Activated CD8-positive, alpha-beta memory T cell treated with anti-CD3 and anti-CD28 coated beads, Interleukin-2, amount 50 U/mL, for 4 hours (primary cell): ENCODE results near the gene ABCD4.
A peak's percentile ranks its signal among the peaks of the same experiment; 100 is the strongest.
"Not testable (repeated sequence)": the region's sequence is repeated elsewhere in the genome, so short reads cannot be mapped to it uniquely, and the experiment has no call there.

ENCODE experiments used
- DNase-seq: peaks from one replicate; pipeline ENCODE4 v3.0.0-alpha.2; 2020

ABCD4 gene

DNA sequence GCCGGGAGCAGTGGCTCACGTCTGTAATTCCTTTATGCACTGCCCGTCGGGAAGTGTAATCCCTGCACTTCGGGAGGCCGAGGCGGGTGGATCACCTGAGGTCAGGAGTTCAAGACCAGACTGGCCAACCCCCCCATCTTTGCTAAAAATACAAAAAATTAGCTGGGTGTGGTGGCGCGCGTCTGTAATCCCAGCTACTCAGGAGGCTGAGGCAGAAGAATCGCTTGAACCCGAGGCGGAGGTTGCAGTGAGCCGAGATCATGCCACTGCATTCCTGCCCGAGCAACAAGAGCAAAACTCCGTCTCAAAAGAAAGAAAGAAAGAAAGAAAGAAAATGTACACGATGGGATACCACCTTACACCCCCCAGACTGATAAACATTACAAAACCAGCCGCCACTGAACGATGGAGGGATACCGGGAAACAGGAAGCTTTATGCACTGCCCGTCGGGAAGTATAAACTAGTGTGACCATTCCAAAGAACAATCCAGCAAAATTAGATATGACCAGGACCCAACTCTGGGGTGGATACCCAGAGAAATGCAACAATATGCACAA is 1.1 kb downstream of the ABCD4 start:
- no peak for DNase-seq

DNA sequence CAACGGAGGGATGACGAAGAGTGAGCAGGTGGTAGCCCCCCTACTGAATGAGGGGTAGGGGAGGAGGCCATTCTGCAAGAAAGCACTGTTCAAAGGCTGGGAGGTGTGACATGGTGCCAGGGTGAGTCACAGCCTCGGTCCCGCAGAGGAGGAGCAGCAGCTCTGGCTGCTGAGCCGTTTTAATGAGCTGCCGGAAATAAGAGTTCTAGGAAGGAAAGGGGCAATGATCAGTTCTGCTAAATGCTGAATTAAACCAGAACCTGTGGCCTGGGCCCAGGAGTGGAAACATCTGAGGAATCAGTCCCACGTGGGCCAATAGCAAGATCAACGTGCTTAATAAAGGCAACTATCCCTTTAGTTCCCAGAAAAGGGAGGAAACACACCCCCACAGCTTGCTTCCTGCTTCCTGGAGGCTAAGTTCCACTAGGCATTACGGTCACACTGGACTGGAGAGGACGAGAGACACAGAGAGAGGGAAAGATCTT is 3.6 kb downstream of the ABCD4 start:
- peak; percentile 48 for DNase-seq

DNA sequence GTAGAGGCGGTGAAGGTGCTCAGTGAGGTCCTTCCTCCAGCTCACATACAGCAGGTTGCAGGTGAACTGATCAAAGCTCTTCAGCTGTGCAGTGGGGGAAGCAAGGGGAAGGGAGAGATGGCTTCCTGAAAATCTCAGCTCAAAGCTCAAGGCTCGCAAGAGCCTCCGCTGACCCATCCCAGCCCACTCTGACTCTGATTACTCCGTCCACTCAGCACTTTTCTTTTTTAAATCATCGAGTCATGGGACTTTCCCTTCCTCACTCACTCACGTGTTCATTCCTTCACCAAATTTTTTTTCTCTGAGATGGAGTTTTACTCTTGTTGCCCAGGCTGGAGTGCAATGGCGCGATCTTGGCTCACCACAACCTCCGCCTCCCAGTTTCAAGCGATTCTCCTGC is 4.7 kb downstream of the ABCD4 start:
- DNase-seq, result no peak

DNA sequence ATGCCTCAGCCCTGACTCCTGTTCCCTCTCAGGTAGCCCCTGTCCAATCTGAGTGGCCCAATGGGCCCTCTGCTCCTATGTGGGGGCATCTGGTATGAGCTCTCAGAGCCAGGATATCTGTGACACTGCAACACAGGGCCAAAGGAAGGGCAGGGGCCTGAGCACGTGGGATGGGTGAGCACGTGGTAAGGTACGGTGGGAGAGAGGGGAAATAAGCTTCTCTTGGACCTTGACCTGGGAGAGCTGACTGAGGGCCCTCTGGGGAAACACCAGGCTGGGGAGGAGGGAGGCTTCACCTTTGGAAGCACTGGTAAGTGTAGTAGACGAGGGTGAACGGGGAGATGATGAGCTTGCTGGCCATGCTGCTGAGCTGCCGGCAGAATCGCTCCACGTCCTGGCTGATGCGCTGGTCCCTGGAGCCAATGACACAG is 6.7 kb downstream of the ABCD4 start:
- no peak for DNase-seq

DNA sequence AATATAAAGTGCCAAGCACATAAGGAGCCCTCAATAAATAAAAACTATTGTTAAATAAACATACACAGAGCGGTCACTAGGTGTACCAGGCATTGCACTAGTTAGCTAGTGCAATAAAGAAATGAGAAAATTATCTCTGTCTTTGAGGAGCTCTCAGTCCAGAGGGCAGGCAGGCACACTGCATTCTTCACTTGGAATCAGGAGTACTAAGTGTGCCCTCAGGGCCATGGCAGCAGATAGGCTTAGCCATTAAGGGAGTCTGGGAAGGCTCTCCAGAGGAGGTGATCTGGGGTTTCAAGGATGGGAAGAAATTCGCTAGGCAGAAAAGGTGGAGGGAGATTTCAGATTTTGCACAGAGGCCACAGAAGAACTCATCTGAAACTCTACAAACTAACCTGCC is 9.1 kb downstream of the ABCD4 start:
- DNase-seq, result no peak

GRCh38 chr14:74292061-74292460 is 10.7 kb downstream of the ABCD4 start:
- no peak for DNase-seq

DNA sequence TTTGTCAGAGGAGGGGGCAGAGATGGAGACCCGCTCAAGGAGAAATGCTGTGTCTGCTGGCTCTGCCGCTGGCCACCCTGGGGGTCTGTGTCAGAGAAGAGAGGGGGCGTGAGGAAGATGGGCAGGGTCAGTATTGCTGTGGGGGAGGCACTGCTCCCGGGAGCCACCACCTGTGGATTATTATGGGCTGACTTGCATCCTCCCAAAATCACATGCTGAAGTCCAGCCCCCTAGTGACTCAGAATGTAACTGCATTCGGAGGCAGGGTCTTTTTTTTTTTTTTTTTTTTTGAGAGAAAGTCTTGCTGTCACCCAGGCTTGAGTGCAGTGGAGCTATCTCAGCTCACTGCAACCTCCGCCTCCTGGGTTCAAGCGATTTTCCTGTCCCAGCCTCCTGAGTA is 12.3 kb downstream of the ABCD4 start:
- no peak for DNase-seq

DNA sequence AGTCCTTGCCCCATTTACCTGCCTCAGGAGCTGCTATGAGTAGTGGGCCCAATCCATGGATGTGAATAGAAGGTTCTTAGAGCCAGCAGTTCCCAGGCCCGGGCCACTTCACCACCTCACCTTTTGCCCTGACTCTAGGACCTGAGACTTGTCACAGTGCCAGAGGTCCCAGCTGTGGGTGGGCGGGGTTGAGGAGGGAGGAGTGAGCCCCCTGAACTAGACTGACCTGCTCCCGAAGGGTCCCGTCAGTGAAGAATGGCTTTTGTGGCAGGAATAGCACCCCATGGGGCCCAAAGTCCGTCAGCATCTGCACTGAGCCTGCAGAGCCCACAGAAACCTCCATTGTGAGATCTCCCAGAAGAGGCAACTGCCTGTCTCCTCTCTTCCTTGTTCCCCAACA is 12.9 kb downstream of the ABCD4 start:
- DNase-seq, result no peak

- no peak for DNase-seq
Observed at GRCh38 chr14:74286736-74287135, 16.0 kb downstream of the ABCD4 start.

- DNase-seq, result no peak
Observed at GRCh38 chr14:74281069-74281468, 21.7 kb downstream of the ABCD4 start.

DNA sequence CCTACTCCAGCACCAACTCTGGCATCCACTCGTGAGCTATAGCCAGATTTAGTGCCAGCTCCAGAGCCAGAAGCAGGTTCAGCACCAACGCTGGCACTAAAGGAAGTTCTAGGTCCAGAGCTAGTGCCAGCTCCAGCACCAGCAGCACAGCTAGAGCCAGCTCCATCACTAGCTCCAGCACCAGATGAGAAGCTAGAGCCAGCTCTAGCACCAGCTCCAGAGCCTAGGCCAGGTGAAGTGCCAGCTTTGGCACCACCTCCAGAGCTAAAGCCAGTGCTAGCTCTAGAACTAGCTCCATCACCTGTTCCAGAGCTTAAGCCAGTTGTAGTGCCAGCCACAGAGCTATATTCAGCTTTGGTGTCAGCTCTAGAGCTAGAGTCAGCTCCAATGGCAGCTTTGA is 24.7 kb downstream of the ABCD4 start:
- DNase-seq, result no peak

GRCh38 chr14:74275241-74275841 is 27.4 kb downstream of the ABCD4 start:
- DNase-seq, result no peak

DNA sequence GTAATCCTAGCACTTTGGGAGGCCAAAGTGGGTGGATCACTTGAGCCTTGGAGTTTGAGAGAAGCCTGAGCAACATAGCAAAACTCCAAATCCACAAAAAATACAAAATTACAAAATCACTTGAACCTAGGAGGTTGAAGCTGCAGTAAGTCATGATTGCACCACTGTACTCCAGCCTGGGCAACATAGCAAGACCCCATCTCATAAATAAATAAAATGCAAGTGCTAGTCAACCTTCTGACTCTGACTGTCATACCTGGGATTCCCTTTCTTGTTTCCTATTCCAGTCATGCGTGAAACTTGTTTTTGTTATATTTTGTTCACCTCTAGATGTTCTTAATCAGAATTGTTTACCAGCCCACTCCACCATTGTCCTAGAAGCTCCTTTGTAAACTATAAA is 31.4 kb downstream of the ABCD4 start:
- no peak for DNase-seq

GRCh38 chr14:74270382-74271177 is 32.2 kb downstream of the ABCD4 start:
- not testable (repeated sequence) for DNase-seq

- no peak for DNase-seq
Observed at GRCh38 chr14:74267588-74267987, 35.1 kb downstream of the ABCD4 start.

DNA sequence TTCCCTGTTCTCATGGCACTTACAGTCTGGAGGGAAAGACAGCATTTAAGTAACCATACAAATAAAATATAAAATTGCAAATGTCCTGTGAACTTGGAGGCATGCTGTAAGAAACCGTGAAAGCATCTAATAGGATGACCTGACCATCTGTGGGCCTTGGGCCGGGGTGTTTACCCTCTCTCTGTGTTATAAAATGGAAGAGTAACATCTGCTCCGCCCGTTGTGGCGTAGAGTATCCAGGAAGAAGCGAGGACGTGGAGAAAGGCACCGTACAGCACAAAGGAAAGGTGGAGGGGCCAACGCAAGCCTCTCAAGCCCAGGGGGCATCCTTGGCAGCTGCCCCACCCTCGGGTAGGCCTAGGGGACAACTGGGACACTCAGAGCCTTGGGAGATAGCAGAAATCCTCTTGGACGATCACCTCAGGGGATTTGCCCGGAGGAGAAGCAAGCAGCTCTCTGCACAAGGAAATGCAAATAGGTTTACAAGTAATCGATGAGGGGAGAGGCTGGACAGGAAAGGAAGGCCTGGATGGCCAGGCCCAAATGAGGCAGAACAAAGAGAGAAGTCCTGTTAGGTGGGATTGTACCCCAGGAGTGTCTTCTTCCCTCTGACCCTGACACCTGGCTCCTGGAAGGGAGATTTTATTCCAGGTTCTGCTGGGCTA is 37.3 kb downstream of the ABCD4 start:
- no peak for DNase-seq

- no peak for DNase-seq
Observed at GRCh38 chr14:74263921-74264320, 38.8 kb downstream of the ABCD4 start.

GRCh38 chr14:74263181-74263580 is 39.6 kb downstream of the ABCD4 start:
- no peak for DNase-seq

DNA sequence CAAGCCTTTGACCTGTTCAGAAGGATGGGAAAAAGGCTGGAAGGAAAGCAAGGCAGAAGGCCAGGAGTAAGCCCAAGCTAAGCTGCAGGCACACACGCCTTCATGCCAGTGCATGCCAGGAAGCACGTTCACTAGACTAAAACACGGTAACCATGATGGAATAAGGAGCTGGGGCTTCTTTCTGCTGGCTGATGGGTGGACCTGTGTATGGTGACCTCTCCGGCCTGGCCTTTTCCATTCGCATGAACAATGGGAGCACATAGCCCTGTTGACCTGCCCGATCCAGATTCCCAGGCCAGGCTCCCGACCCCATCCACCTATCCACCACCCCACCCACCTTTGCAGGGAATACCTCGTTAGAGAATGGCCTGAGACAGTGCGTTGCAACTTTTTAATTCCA is 40.7 kb downstream of the ABCD4 start:
- DNase-seq, result no peak

GRCh38 chr14:74261288-74261687 is 41.4 kb downstream of the ABCD4 start:
- DNase-seq, result no peak

GRCh38 chr14:74260525-74261233 is 42.1 kb downstream of the ABCD4 start:
- DNase-seq, result no peak

- no peak for DNase-seq
Observed at GRCh38 chr14:74259513-74259912, 43.2 kb downstream of the ABCD4 start.

DNA sequence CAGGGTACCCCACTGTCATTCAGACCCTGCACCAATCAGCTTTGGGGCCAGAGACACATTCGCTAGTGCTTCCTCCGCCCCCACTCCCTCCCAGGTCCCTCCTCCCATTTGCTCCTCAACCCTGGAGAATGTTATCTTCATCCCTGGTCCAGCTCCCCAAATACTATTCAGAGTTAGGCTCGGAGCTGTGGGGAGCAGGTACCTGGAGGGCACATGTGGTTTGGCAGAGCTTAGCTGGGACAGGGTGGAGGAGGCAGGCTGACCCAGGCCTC is 44.0 kb downstream of the ABCD4 start:
- no peak for DNase-seq
